Stimulated activated CD4-positive, alpha-beta T cell treated with anti-CD3 and anti-CD28 coated beads, Interleukin-15, amount 100 ng/mL, for 48 hours (primary cell): Measurements from ENCODE around the gene SMG5.
"Not testable (repeated sequence)": the region's sequence is repeated elsewhere in the genome, so short reads cannot be mapped to it uniquely, and the experiment has no call there.

Experiments used
- DNase-seq, 2 donors: peaks; one replicate each; pipeline ENCODE4 v3.0.0-alpha.2; 2020; ENCODE audit warnings: low read depth in 2 of 2

Gene SMG5

GRCh38 chr1:156245451-156246232 is 37.0 kb downstream of the SMG5 start:
- no peak for DNase-seq

GRCh38 chr1:156244712-156245111 is 37.9 kb downstream of the SMG5 start:
- no peak for DNase-seq

- no peak for DNase-seq
These were observed 38.5 kb downstream of the SMG5 start for GRCh38 chr1:156244126-156244525.

GRCh38 chr1:156242738-156243137 is 39.9 kb downstream of the SMG5 start:
- no peak for DNase-seq

GRCh38 chr1:156241926-156242325 is 40.7 kb downstream of the SMG5 start, which contains the start of gene BGLAP:
TSS of gene BGLAP (plus strand) at chr1:156242184. CDS start at chr1:156242232, 48 bp downstream.
- DNase-seq: no peak

DNA sequence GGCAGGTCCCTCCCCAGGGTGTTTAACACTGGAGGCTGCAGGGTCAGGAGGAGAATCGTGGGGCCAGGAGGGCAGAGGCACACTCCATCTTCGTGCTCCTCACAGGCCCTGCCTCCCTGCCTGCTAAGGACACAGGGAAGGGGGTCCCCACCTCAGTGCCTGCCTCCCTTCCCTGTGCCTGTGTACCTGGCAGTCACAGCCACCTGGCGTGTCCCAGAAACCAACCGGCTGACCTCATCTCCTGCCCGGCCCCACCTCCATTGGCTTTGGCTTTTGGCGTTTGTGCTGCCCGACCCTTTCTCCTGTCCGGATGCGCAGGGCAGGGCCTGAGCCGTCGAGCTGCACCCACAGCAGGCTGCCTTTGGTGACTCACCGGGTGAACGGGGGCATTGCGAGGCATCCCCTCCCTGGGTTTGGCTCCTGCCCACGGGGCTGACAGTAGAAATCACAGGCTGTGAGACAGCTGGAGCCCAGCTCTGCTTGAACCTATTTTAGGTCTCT is 41.3 kb downstream of the SMG5 start:
- no peak for DNase-seq

GRCh38 chr1:156238248-156238647 is 44.4 kb downstream of the SMG5 start:
- DNase-seq: no peak

DNA sequence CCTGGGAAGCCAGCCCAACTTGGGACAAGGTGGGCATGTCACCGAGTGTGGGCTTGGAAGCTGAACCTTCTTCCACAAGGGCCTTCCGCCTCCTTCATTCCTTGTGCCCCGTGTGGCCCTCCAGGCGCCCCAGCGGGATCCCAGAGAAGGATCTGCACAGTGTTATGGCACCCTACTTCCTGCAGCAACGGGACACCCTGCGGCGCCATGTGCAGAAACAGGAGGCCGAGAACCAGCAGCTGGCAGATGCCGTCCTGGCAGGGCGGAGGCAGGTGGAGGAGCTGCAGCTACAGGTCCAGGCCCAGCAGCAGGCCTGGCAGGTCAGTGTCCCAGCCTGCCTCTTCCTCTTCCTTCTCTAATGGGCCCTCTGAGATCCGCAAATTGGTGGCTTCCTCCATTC is 46.5 kb downstream of the SMG5 start:
- DNase-seq: no peak

- no peak for DNase-seq
These were observed 49.0 kb downstream of the SMG5 start for GRCh38 chr1:156233426-156234127.

DNA sequence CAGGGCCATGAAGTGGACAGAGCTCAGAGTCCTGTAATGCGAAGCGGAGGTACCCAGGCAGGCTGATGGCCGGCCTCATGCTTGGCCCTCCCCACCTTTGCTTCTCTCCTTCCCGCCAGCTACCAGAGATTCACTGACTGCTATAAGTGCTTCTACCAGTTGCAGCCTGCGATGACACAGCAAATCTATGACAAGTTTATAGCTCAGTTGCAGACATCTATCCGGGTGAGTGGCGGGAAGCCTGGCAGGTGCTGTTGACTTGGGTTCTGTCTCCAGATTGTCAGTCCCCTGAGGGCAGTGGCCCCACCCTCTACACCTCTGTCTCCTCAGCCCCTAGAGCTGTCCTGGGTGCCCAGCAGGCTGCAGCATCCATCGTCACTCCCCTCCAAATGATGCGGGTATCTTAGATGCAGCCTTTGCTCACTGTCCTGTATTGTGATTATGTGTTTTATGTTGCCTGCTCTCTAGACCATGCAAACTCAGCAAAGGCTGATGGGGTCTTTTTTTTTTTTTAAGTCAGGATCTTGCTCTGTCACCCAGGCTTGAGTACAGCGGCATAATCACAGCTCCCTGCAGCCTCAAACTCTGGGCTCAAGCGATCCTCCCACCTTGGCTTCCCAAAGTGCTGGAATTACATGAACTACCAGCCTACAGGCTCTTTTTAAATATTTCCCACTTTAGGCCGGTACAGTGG is 50.3 kb downstream of the SMG5 start:
- no peak for DNase-seq

- DNase-seq: no peak
These were observed 52.2 kb downstream of the SMG5 start for GRCh38 chr1:156230473-156230837.

GRCh38 chr1:156229809-156230472 is 52.7 kb downstream of the SMG5 start:
- no peak for DNase-seq

DNA sequence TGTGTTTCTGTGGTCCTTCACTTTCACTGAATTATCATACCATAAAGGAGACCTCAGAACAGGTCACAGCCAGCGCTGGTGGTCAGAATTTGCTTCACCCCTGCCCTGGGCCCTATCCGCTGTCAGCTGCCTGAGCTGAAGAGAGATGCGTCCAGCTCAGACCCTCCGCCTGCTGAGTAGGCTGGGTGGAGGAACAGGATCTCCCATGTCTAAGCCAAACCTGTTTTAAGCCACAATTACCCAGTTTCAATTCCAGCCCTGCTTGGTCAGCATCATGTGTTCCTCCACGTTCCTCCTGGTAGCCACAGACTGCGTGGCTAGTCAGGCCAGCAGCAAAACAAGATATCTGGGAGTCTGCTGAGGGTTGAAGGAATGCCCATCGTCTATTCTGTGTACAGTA is 54.1 kb downstream of the SMG5 start:
- no peak for DNase-seq

DNA sequence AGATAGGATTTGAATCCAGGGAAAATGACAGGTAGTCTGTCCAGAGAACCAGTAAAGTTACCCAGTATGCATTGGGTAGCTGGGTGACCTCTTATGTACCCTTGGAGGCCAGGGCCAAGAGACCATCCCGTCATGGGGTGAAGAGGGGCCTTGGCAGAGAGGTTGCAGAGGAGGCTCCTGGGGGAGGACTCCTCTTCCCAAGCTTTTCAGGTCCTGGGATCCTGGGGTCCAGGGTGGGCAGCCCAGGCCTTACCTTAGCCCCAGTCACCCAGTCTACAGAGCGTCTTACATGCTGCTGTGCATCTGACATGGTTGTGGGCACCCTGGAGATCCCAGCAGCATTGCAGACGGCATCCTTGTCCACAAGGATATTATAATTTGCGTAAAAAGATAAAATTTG is 55.8 kb downstream of the SMG5 start:
- no peak for DNase-seq

DNA sequence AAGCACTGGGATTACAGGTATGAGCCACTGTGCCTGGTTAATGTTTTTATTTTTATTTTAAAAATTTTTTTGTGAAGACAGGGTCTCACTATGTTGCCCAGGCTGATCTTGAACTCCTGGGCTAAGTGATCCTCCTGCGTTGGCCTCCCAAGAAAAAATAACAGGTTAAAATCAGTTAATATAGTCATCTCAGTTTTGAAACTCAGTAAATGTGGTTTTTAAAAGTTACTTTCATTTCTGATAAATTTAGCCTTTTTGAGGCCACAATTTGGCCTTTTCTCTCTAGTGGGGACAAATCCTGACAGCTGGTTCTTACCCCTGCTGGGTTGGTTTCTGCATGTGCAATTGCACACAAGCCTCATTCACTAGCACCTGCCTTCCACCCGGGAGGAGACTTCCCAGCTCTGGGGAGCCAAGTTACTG is 56.5 kb downstream of the SMG5 start:
- no peak for DNase-seq

- DNase-seq: no peak
These were observed 57.0 kb downstream of the SMG5 start for GRCh38 chr1:156225677-156226014.

- DNase-seq: no peak
These were observed 60.5 kb downstream of the SMG5 start for GRCh38 chr1:156221986-156222692.

DNA sequence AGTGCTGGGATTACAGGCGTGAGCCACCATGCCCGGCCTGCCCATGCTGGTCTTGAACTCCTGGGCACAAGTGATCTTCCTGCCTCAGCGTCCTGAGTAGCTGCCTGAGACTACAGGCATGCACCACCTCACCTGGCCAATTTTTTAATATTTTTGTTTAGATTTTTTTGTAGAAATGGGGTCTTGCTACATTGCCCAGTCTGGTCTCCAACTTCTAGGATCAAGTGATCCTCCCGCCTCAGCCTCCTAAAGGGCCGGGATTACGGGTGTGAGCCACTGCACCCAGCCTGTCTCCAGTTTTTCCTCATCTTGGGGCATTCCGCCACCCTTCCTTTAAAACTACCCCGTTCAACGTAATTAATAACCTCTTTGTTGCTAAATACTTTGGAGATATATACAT is 62.4 kb downstream of the SMG5 start:
- no peak for DNase-seq

DNA sequence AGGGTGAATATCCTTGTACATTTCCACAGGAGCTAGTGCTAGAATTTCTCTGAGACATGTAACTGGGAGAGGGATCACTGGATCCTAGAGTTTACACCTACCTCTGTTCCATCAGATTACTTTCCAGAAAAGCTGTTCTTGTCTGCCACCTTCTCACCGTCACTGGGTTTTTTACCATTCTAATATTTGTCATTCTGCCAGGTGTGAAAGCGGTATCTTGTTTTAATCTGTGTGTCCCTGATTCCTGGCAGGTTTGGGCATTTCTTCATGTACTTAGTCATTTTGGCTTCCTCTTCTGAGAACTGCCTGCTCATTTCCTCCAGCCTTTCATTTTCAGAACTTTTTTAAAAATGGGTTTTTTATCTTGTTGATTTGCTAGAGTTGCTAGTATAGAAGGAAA is 64.8 kb downstream of the SMG5 start:
- no peak for DNase-seq

DNA sequence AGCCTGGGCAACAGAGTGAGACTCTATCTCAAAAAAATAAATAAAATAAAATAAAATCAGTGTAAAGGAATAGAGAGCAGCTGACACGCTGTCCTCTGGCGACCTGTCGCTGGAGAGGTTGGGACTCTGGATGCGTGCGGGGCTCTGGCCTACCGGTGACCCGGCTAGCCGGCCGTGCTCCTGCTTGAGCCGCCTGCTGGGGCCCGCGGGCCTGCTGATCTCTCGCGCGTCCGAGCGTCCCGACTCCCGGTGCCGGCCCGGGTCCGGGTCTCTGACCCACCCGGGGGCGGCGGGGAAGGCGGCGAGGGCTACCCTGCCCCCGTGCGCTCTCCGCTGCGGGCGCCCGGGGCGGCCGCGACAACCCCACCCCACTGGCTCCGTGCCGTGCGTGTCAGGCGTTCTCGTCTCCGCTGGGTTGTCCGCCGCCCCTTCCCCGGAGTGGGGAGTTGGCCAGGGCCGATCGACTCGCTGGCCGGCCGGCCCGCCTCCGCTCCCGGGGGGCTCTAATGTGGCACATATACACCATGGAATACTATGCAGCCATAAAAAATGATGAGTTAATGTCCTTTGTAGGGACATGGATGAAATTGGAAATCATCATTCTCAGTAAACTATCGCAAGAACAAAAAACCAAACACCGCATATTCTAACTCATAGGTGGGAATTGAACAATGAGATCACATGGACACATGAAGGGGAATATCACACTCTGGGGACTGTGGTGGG is 66.1 kb downstream of the SMG5 start:
- not testable (repeated sequence) for DNase-seq
